HEK293 (cell line): Measurements from ENCODE around the gene FIBCD1.

Experiments used
- CTCF ChIA-PET: fragments of 350-600 bp; formaldehyde crosslinking; extraction: SDS; loops from one replicate; lab custom pipeline; 2021; ENCODE audit warnings: antibody characterized with exemption; lab: Yijun Ruan, JAX
- POLR2A ChIA-PET: fragments of 300-600 bp; formaldehyde crosslinking; extraction: SDS; loops from one replicate; lab custom pipeline; 2020; ENCODE audit warnings: antibody characterized with exemption, inconsistent platforms; lab: Yijun Ruan, JAX
- H3K27ac ChIP-seq: fragments of 200-500 bp; sonication (Bioruptor generic); 2 replicates; pipeline ENCODE4 v1.5.1; 2014; ENCODE audit warnings: low read depth, low read length, control low read depth, inconsistent platforms; ENCODE audit errors: extremely low read depth
- H3K36me3 ChIP-seq, 2 experiments: fragments of 200-500 bp in 1 of 2; sonication (Bioruptor generic) in 1 of 2; 1 replicate in 1 of 2; 2 replicates in 1 of 2; pipeline ENCODE4 v1.5.1; 2014 to 2017; ENCODE audit warnings: inconsistent platforms in 2 of 2, low read length in 2 of 2; ENCODE audit not compliant: control insufficient read depth in 2 of 2, insufficient read depth in 1 of 2
- H3K4me1 ChIP-seq: fragments of 200-500 bp; sonication (Bioruptor generic); 2 replicates; pipeline ENCODE4 v1.5.1; 2014; ENCODE audit warnings: mild to moderate bottlenecking, low read length, inconsistent platforms; ENCODE audit not compliant: control insufficient read depth, insufficient read depth
- H3K4me3 ChIP-seq: 2 replicates; pipeline ENCODE4 v1.5.1; 2011; ENCODE audit warnings: low read depth, mild to moderate bottlenecking, control low read depth, low read length, moderate library complexity
- H3K9me3 ChIP-seq: fragments of 200-500 bp; sonication (Bioruptor generic); 2 replicates; pipeline ENCODE4 v1.5.1; 2014; ENCODE audit warnings: low read depth, low read length, inconsistent platforms; ENCODE audit not compliant: control insufficient read depth, insufficient read depth
- RBAK ChIP-seq: fragments of 450-650 bp; formaldehyde crosslinking; IDR thresholded peaks from 2 replicates; pipeline ENCODE4 v1.5.1; 2016; ENCODE audit warnings: missing biosample characterization, missing genetic modification characterization
- ZBTB44 ChIP-seq: fragments of 450-650 bp; IDR thresholded peaks from 2 replicates; pipeline ENCODE4 v1.5.1; 2018; ENCODE audit warnings: missing biosample characterization, mild to moderate bottlenecking, missing genetic modification characterization
- ZBTB7A ChIP-seq: fragments of 450-650 bp; formaldehyde crosslinking; IDR thresholded peaks from 2 replicates; pipeline ENCODE4 v1.5.1; 2016; ENCODE audit warnings: low read depth, missing biosample characterization, missing genetic modification characterization
- ZNF37A ChIP-seq: fragments of 450-650 bp; IDR thresholded peaks from 2 replicates; pipeline ENCODE4 v1.5.1; 2018; ENCODE audit warnings: missing biosample characterization, missing genetic modification characterization
- ZNF600 ChIP-seq: fragments of 450-650 bp; formaldehyde crosslinking; IDR thresholded peaks from 2 replicates; pipeline ENCODE4 v1.5.1; 2016; ENCODE audit warnings: missing biosample characterization, missing genetic modification characterization
- ZSCAN16 ChIP-seq: fragments of 450-650 bp; formaldehyde crosslinking; IDR thresholded peaks from 2 replicates; pipeline ENCODE4 v1.5.1; 2016; ENCODE audit warnings: missing biosample characterization, missing genetic modification characterization

Gene FIBCD1

GRCh38 chr9:130854092-130854491 is 85.0 kb downstream of the FIBCD1 start (continued):
- no peak for TF ChIP-seq RBAK (tag by site-specific recombination)
- no peak for TF ChIP-seq ZNF37A

GRCh38 chr9:130852801-130853200 is 86.2 kb downstream of the FIBCD1 start:
- peaks cover 0 to 39% of the 10 kb centered on the region in 2 experiments; a peak in 1 of 3 replicates for H3K36me3 ChIP-seq
- CTCF ChIA-PET, result interaction anchor here (0.7 to 4.0 kb wide), 12 partner anchors 8 to 152 kb away, joined by 3 to 29 read pairs (median 5); no protein-coding TSS in a partner anchor

More at GRCh38 chr9:130852801-130853200, 86.2 kb downstream of the FIBCD1 start:
- Histone ChIP-seq H3K4me1 (no peaks in the 10 kb centered on the region), H3K9me3 (no peaks in the 10 kb centered on the region), H3K4me3 (no peak overlapping the region), H3K27ac (no peak overlapping the region)
- no peak for TF ChIP-seq ZBTB44 (tag by site-specific recombination)
- no peak for TF ChIP-seq ZBTB7A
- no peak for TF ChIP-seq ZSCAN16 (tag by site-specific recombination)
- TF ChIP-seq ZNF600 (tag by site-specific recombination), result 0 out of 2 replicates have a peak, but pooled peaks have one; percentile 17
- POLR2A ChIA-PET, result interaction anchor here (0.6 to 1.9 kb wide), 3 partner anchors 9 to 93 kb away, joined by 3 to 7 read pairs (median 5); partner anchors contain the start of gene ABL1
